Measurements from ENCODE around the gene ERN1.

ERN1 gene

GRCh38 chr17:64158406-64158805, 28.5 kb upstream of the ERN1 start:
- DNase-seq (ENCODE audit: low read depth) = no peak
- TF ChIP-seq CTCF (IDR thresholded peaks at IDR 0.05; ENCODE audit: low read depth, low read length, missing control alignments) = no peak
- no peak overlapping the region for H3K4me3 ChIP-seq (ENCODE audit: low read depth, low read length)

DNA sequence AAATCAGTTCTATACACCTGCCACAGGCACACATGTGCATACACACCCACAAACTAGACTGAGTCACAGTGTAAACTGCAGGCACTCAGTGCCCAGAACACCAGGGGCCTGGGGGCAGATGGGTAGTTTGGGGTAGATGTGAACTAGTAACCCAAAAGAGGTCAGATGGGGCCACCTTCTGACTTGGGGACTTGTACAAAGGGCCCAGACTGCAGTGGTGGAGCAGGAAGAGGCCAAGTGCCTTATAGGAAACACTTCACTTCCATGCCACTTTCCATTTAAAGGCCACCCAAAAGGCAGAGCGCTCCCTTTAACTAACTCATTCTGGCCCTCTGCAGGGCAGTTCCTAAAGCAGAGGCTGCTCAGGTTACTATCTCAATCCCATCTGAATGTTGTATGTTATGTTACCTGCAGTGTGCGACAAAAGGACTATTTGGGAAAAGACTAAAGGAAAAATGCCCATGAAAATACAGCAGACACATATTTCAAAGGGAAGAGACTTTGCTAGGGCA, 27.8 kb upstream of the ERN1 start:
- no peak for DNase-seq (ENCODE audit: low read depth)
- TF ChIP-seq CTCF (IDR thresholded peaks at IDR 0.05; ENCODE audit: low read depth, low read length, missing control alignments) = no peak
- H3K4me3 ChIP-seq (ENCODE audit: low read depth, low read length) = no peak overlapping the region

- TF ChIP-seq CTCF (IDR thresholded peaks at IDR 0.05; ENCODE audit: low read depth, low read length, missing control alignments) = no peak
- no peak overlapping the region for H3K4me3 ChIP-seq (ENCODE audit: low read depth, low read length)
- DNase-seq (ENCODE audit: low read depth) = no peak
Measured at GRCh38 chr17:64156670-64157069, 26.7 kb upstream of the ERN1 start.

DNA sequence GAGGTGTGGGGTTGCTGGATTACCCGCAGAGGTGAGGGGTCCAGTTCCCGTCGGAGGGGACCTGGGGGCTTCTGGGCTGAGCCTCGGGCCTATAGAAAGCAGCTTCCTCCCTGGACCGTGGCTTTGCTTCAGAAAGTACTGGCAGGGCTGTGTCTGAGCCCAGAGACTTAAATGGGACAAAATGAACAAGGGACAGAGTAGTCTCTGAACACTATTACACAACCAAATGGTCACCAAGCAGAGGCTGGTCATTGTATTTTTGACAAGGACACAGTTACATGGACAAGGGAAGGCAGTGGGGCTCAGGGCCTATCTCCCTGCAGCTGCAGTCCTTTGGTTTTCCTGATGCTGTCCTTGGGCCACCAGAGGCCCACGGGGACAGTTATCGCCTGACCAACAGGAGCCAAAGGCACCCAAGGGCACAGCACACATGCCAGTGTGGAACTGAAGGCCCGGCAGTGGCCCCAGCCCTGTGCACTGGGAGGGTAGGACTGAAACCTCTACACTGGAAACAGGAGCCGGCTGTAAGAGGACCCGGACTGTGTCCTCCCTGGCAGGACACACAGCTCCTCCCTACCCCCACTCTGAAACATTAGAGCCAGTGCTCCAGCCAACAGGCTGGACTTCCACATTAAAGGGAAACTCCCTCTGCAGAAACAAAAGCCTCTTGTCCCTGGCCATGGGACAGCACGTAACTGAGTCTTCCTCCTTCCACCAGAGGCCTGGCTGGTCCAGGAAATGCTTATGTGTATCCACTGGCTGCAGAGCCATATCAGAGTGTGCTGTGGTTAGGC, 26.0 kb upstream of the ERN1 start:
- H3K4me3 ChIP-seq (ENCODE audit: low read depth, low read length) = no peak overlapping the region
- no peak for DNase-seq (ENCODE audit: low read depth)
- no peak for TF ChIP-seq CTCF (IDR thresholded peaks at IDR 0.05; ENCODE audit: low read depth, low read length, missing control alignments)

GRCh38 chr17:64155129-64155528, 25.2 kb upstream of the ERN1 start:
- TF ChIP-seq CTCF (IDR thresholded peaks at IDR 0.05; ENCODE audit: low read depth, low read length, missing control alignments) = no peak
- DNase-seq (ENCODE audit: low read depth) = no peak

DNA sequence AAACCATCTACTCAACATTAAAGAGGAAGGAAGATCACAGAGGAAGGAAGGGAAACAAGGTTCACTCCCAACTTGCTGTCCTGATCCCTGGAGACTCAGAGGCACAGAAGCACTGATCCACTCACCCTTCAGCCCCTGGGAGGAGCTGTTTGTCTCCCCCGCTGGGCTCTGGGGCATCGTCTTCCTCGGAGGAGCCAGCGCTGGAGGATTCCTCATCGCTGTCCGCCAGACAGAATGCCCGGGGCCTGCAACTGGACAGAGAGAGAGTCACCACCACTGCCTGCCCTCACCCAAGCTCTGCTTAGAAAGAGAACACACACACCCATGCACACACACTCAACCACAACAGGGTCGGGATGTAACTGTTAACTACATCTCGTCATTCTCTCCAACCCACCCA, 24.8 kb upstream of the ERN1 start:
- DNase-seq (ENCODE audit: low read depth) = no peak
- no peak for TF ChIP-seq CTCF (IDR thresholded peaks at IDR 0.05; ENCODE audit: low read depth, low read length, missing control alignments)
- no peak overlapping the region for H3K4me3 ChIP-seq (ENCODE audit: low read depth, low read length)

More at GRCh38 chr17:64155129-64155528, 25.2 kb upstream of the ERN1 start:
- no peak overlapping the region for H3K4me3 ChIP-seq (ENCODE audit: low read depth, low read length)

- TF ChIP-seq CTCF (IDR thresholded peaks at IDR 0.05; ENCODE audit: low read depth, low read length, missing control alignments) = no peak
- H3K4me3 ChIP-seq (ENCODE audit: low read depth, low read length) = no peak overlapping the region
- no peak for DNase-seq (ENCODE audit: low read depth)
Measured at GRCh38 chr17:64154313-64154695, 24.4 kb upstream of the ERN1 start.

Measured in GM12864 (cell line).